ENCODE measurements around the gene ICA1. TPM values are rescaled to one million over a fixed set of nuclear protein-coding genes. Genes with fewer than 3 reads are reported as not detected.
A peak's percentile ranks its signal among the peaks of the same experiment; 100 is the strongest.

The ICA1 gene
- polyA plus RNA-seq, 3 donors = 3.2 to 7.0 (median 4.2) TPM

DNA sequence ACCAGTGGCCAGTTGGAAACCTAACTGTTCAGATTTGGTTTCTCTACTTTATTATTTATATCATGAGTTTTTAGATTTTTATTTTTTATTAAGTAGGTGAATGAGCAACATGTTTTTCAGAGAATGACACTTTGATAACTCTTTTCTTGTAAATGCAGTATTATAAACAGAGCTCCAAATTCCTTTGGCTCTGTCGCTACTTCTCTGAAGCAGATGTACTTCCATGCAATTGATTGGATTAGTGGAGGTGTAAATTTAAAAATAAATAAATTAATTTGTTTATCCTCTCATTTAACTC is 34.3 kb upstream of the ICA1 start:
- H3K4me3 Mint-ChIP-seq = no peak overlapping the region
- no peaks in the 10 kb centered on the region for H3K27me3 ChIP-seq (ENCODE audit: control insufficient read depth in 2 of 2, insufficient read depth in 2 of 2, low read length in 2 of 2)
- H3K27ac ChIP-seq (ENCODE audit: low read depth in 1 of 2, low read length in 2 of 2) = no peak overlapping the region
- H3K9ac ChIP-seq (ENCODE audit: insufficient read depth, low read length, poor library complexity, severe bottlenecking) = no peak overlapping the region
- no peaks in the 10 kb centered on the region for H3K36me3 ChIP-seq (replicated peaks in 1 of 2; ENCODE audit: control insufficient read depth in 1 of 2, insufficient read depth in 2 of 2, low read length in 2 of 2)
- intact Hi-C loops (cut with micrococcal nuclease) = no loop called here
- H3K79me2 ChIP-seq (ENCODE audit: insufficient read depth, low read length) = no peaks in the 10 kb centered on the region
- no peaks in the 10 kb centered on the region for H3K9me3 ChIP-seq (replicated peaks in 1 of 2; ENCODE audit: control insufficient read depth in 1 of 2, insufficient read depth in 1 of 2, low read length in 2 of 2)
- H3K27ac Mint-ChIP-seq = no peak overlapping the region
- WGBS (ENCODE audit: insufficient coverage) = no CpG with 5 or more reads among the region's 1 CpG
- no peak overlapping the region for H3K4me2 ChIP-seq (replicated peaks; ENCODE audit: extremely low read depth, low read length, poor library complexity, severe bottlenecking)
- H3K4me1 Mint-ChIP-seq = peaks cover 2% of the 10 kb centered on the region
- no peaks in the 10 kb centered on the region for H3K36me3 Mint-ChIP-seq
- no peaks in the 10 kb centered on the region for H3K27me3 Mint-ChIP-seq (ENCODE audit: low read depth in 3 of 3)
- TF ChIP-seq CTCF (IDR thresholded peaks at IDR 0.05) = peak; percentile 33
- H2AFZ ChIP-seq (ENCODE audit: insufficient read depth, low read depth, low read length, poor library complexity, severe bottlenecking) = peak overlapping the region; percentile 26
- H3K9me3 Mint-ChIP-seq = no peaks in the 10 kb centered on the region
- no peak for DNase-seq
- H3K4me3 ChIP-seq (replicated peaks in 1 of 3; ENCODE audit: low read depth in 2 of 3, low read length in 3 of 3) = no peak overlapping the region
- H3K4me1 ChIP-seq (ENCODE audit: control insufficient read depth in 1 of 2, insufficient read depth in 2 of 2, low read length in 2 of 2) = no peaks in the 10 kb centered on the region
- no peaks in the 10 kb centered on the region for H4K20me1 ChIP-seq (ENCODE audit: insufficient read depth, low read length)

DNA sequence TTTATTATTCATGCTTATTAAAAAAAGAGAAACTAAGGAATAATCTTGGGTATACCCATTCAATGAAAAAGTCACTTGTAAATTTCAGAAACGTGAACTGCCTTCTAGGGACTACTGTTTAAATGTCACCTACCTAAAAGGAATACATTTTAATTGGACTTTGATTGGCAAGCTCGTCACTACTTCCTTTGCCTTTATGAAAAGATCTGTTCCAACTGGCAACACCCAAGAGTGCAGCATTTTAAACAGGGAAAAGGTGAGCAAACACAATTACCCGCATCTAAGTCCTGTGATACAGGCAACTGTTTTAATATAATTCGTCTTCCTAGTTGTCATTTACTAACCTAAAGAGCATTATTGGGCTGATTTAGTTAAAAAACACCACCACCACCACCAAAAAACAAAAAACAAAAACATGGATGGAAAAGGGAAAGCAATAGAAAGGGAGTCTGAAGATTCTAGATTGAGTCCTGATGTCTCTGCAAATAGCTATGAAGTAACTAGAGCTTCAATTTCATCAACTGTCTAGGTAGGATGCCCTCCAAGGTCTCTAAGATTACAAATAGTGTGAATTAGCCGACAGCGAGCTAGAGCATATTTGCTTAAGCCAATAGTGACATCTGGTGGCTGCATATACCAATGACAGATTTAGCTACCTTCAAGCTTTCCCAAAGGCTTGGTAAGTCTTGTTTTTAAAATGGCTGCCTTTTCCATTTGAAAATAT is 33.8 kb upstream of the ICA1 start:
- peak overlapping the region; percentile 26 for H2AFZ ChIP-seq (ENCODE audit: insufficient read depth, low read depth, low read length, poor library complexity, severe bottlenecking)
- no peak overlapping the region for H3K4me2 ChIP-seq (replicated peaks; ENCODE audit: extremely low read depth, low read length, poor library complexity, severe bottlenecking)
- no peaks in the 10 kb centered on the region for H3K79me2 ChIP-seq (ENCODE audit: insufficient read depth, low read length)
- H3K9ac ChIP-seq (ENCODE audit: insufficient read depth, low read length, poor library complexity, severe bottlenecking) = no peak overlapping the region
- no peak overlapping the region for H3K27ac ChIP-seq (ENCODE audit: low read depth in 1 of 2, low read length in 2 of 2)
- H3K4me3 Mint-ChIP-seq = no peak overlapping the region
- H3K4me3 ChIP-seq (replicated peaks in 1 of 3; ENCODE audit: low read depth in 2 of 3, low read length in 3 of 3) = no peak overlapping the region
- no peak overlapping the region for H3K27ac Mint-ChIP-seq
- H4K20me1 ChIP-seq (ENCODE audit: insufficient read depth, low read length) = no peaks in the 10 kb centered on the region
- H3K36me3 ChIP-seq (replicated peaks in 1 of 2; ENCODE audit: control insufficient read depth in 1 of 2, insufficient read depth in 2 of 2, low read length in 2 of 2) = no peaks in the 10 kb centered on the region
- intact Hi-C loops (cut with micrococcal nuclease) = no loop called here
- H3K4me1 ChIP-seq (ENCODE audit: control insufficient read depth in 1 of 2, insufficient read depth in 2 of 2, low read length in 2 of 2) = no peaks in the 10 kb centered on the region
- H3K9me3 ChIP-seq (replicated peaks in 1 of 2; ENCODE audit: control insufficient read depth in 1 of 2, insufficient read depth in 1 of 2, low read length in 2 of 2) = no peaks in the 10 kb centered on the region
- H3K4me1 Mint-ChIP-seq = peaks cover 2% of the 10 kb centered on the region
- no peaks in the 10 kb centered on the region for H3K9me3 Mint-ChIP-seq
- peak; percentile 80 for TF ChIP-seq CTCF (IDR thresholded peaks at IDR 0.05)
- no peaks in the 10 kb centered on the region for H3K27me3 ChIP-seq (ENCODE audit: control insufficient read depth in 2 of 2, insufficient read depth in 2 of 2, low read length in 2 of 2)
- H3K36me3 Mint-ChIP-seq = no peaks in the 10 kb centered on the region
- H3K27me3 Mint-ChIP-seq (ENCODE audit: low read depth in 3 of 3) = no peaks in the 10 kb centered on the region
- DNase-seq = peak; percentile 46 to 63 (median 62)
- WGBS (ENCODE audit: insufficient coverage) = 0% methylated on average over 1 of the region's 6 CpGs
